HAP-1 (cell line): Measurements from ENCODE around the gene ACVR1.

Experiments used
- DNase-seq, 2 experiments: peaks; one replicate each; pipeline ENCODE4 v3.0.0-alpha.2; 2016 to 2020; ENCODE audit warnings: low spot score in 2 of 2
- H3K27me3 ChIP-seq: fragments of 250-450 bp; sonication (Bioruptor Pico); 2 replicates; pipeline ENCODE4 v1.5.1; 2020; ENCODE audit warnings: low read depth, mild to moderate bottlenecking, moderate library complexity
- H3K36me3 ChIP-seq: fragments of 250-450 bp; sonication (Bioruptor Pico); replicated peaks from 2 replicates; pipeline ENCODE4 v1.5.1; 2020; ENCODE audit warnings: mild to moderate bottlenecking
- H3K4me1 ChIP-seq: fragments of 250-450 bp; sonication (Bioruptor Pico); 2 replicates; pipeline ENCODE4 v1.5.1; 2020; ENCODE audit warnings: mild to moderate bottlenecking
- H3K4me3 ChIP-seq: fragments of 250-450 bp; sonication (Bioruptor Pico); 2 replicates; pipeline ENCODE4 v1.5.1; 2020; ENCODE audit warnings: mild to moderate bottlenecking, moderate library complexity
- H3K9me3 ChIP-seq: fragments of 250-450 bp; sonication (Bioruptor Pico); 2 replicates; pipeline ENCODE4 v1.5.1; 2020; ENCODE audit warnings: mild to moderate bottlenecking, moderate library complexity
- in situ Hi-C: fragments of 300-500 bp; cut with MboI; formaldehyde crosslinking; loops from 3 replicates; pipeline ENCODE4 v1.14.3; 2020; ENCODE audit warnings: low sequenced_read_pairs, inconsistent platforms, mixed read lengths

Gene ACVR1

DNA sequence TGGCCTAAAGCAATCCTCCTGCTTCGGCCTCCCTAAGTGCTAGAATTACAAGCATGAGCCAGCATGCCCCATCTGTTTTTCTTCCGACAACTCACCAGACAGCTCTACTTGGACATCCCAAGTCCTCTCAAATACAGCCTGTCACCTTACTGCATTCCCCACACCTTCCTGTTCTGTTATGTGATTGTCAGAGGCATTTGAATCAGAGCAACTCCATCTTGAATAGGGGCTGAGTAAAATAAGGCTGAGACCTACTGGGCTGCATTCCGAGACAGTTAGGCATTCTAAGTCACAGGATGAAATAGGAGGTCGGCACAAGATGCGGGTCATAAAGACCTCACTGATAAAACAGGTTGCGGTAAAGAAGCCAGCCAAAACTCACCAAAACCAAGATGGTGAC, 17.3 kb downstream of the ACVR1 start:
- H3K4me1 ChIP-seq: no peaks in the 10 kb centered on the region
- H3K36me3 ChIP-seq: no peaks in the 10 kb centered on the region
- no peak overlapping the region for H3K4me3 ChIP-seq
- no peaks in the 10 kb centered on the region for H3K9me3 ChIP-seq
- H3K27me3 ChIP-seq: no peaks in the 10 kb centered on the region
- in situ Hi-C loops: no loop called here
- DNase-seq: no peak

GRCh38 chr2:157857881-157858280, 18.2 kb downstream of the ACVR1 start:
- no peak for DNase-seq
- no peaks in the 10 kb centered on the region for H3K27me3 ChIP-seq
- no peak overlapping the region for H3K4me3 ChIP-seq
- no peaks in the 10 kb centered on the region for H3K36me3 ChIP-seq
- no peaks in the 10 kb centered on the region for H3K4me1 ChIP-seq
- H3K9me3 ChIP-seq: no peaks in the 10 kb centered on the region
- in situ Hi-C loops: no loop called here

- Histone ChIP-seq H3K4me3 (no peak overlapping the region), H3K36me3 (no peaks in the 10 kb centered on the region), H3K4me1 (no peaks in the 10 kb centered on the region), H3K9me3 (no peaks in the 10 kb centered on the region), H3K27me3 (no peaks in the 10 kb centered on the region)
- in situ Hi-C loops: no loop called here
- DNase-seq: no peak
These were observed 20.0 kb downstream of the ACVR1 start for GRCh38 chr2:157856187-157856515.

- in situ Hi-C loops: no loop called here
- no peaks in the 10 kb centered on the region for H3K27me3 ChIP-seq
These were observed 22.3 kb downstream of the ACVR1 start for GRCh38 chr2:157853820-157854219.

DNA sequence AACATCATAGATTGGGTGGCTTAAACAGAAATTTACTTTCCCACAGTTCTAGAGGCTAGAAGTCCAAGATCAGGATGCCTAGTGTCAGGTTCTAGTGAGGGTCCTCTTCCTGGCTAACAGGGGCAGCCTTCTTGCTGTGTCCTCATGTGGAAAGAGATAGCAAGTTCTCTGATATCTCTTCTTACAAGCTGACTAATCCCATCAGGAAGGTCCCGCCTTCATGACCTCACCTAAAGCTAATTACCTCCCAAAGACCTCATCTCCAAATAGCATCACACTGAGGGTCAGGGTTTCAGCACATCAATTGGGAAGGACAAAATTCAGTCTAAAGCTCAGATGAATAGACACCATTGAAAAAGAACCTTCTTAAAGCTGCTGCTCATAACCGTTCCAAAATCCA, 22.9 kb downstream of the ACVR1 start:
- in situ Hi-C loops: no loop called here
- no peak overlapping the region for H3K4me3 ChIP-seq
- H3K4me1 ChIP-seq: no peaks in the 10 kb centered on the region
- DNase-seq: no peak
- H3K27me3 ChIP-seq: no peaks in the 10 kb centered on the region
- H3K9me3 ChIP-seq: no peaks in the 10 kb centered on the region
- no peaks in the 10 kb centered on the region for H3K36me3 ChIP-seq

More at GRCh38 chr2:157853820-157854219, 22.3 kb downstream of the ACVR1 start:
- H3K9me3 ChIP-seq: no peaks in the 10 kb centered on the region
- DNase-seq: no peak
- no peak overlapping the region for H3K4me3 ChIP-seq
- H3K4me1 ChIP-seq: no peaks in the 10 kb centered on the region
- H3K36me3 ChIP-seq: no peaks in the 10 kb centered on the region

- H3K4me1 ChIP-seq: no peaks in the 10 kb centered on the region
- H3K27me3 ChIP-seq: no peaks in the 10 kb centered on the region
- in situ Hi-C loops: no loop called here
- no peak overlapping the region for H3K4me3 ChIP-seq
- no peaks in the 10 kb centered on the region for H3K36me3 ChIP-seq
- no peak for DNase-seq
- H3K9me3 ChIP-seq: no peaks in the 10 kb centered on the region
These were observed 26.5 kb downstream of the ACVR1 start for GRCh38 chr2:157849591-157849990.

DNA sequence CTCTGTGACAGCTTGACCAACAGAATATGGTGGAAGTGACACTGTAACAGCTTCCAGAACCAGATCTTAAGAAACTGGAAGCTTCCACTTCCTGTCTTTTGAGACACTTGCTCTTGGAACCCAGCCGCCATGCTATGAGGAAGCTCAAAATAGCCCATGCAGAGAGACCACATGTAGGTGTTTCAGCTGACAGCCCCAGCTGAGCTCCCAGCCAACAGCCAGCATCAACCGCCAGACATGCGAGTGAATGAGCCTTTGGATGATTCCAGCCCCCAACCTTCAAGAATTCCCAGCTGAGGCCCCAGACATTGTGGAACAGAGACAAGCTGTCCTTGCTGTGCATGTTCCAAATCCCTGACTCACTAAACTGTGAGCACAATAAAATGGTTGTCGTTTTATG, 27.9 kb downstream of the ACVR1 start:
- Histone ChIP-seq H3K36me3 (no peaks in the 10 kb centered on the region), H3K4me1 (no peaks in the 10 kb centered on the region), H3K27me3 (no peaks in the 10 kb centered on the region), H3K9me3 (no peaks in the 10 kb centered on the region), H3K4me3 (no peak overlapping the region)
- no peak for DNase-seq
- in situ Hi-C loops: no loop called here

GRCh38 chr2:157845081-157845480, 31.0 kb downstream of the ACVR1 start:
- Histone ChIP-seq H3K36me3 (no peaks in the 10 kb centered on the region), H3K4me3 (no peak overlapping the region), H3K27me3 (no peaks in the 10 kb centered on the region), H3K9me3 (no peaks in the 10 kb centered on the region), H3K4me1 (no peaks in the 10 kb centered on the region)
- no peak for DNase-seq
- in situ Hi-C loops: no loop called here

DNA sequence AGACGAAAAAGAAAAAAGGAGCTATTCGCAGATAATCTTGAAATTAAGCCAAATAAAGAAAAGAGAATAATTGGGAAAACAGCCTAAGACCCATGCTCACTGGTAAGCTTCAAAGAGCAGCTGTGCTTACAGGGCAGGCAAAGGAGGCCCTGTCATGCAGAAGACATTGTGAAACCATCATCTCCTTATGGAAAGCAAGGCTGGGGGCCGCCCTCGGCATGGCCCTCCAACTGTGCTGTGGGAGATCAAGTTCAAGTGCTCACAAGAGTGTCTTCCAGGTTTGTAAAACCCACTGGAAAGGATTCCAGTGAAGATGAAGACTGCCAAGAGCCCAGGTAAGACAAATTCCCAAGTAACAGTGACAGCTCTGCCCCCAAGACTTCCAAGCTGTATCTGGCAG, 32.2 kb downstream of the ACVR1 start:
- Histone ChIP-seq H3K4me3 (no peak overlapping the region), H3K4me1 (peaks cover 7% of the 10 kb centered on the region), H3K36me3 (no peaks in the 10 kb centered on the region), H3K27me3 (no peaks in the 10 kb centered on the region), H3K9me3 (no peaks in the 10 kb centered on the region)
- no peak for DNase-seq
- in situ Hi-C loops: no loop called here

DNA sequence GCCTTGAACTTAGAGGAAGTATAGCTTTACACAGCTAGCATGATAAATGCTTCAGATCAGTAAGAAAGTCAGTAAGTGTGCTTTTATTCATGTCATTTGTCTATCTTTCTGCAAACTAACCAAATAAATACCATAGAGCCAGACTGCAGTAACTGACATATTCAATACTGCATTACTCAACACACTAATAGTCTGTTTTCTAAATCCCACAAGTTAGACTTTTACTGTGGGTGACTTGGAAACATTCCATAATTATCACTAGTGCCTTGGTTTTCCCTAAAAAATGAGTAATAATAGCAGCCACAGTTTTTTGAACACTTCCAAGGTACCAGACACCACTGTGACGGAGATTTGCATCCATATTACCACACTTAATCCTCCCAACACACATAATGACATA, 33.0 kb downstream of the ACVR1 start:
- Histone ChIP-seq H3K9me3 (no peaks in the 10 kb centered on the region), H3K27me3 (no peaks in the 10 kb centered on the region), H3K36me3 (no peaks in the 10 kb centered on the region), H3K4me1 (peaks cover 10% of the 10 kb centered on the region), H3K4me3 (no peak overlapping the region)
- in situ Hi-C loops: no loop called here
- no peak for DNase-seq

GRCh38 chr2:157842106-157842879, 33.8 kb downstream of the ACVR1 start:
- Histone ChIP-seq H3K4me3 (no peak overlapping the region), H3K9me3 (no peaks in the 10 kb centered on the region), H3K4me1 (peaks cover 10% of the 10 kb centered on the region), H3K36me3 (no peaks in the 10 kb centered on the region), H3K27me3 (no peaks in the 10 kb centered on the region)
- DNase-seq: no peak
- in situ Hi-C loops: no loop called here

DNA sequence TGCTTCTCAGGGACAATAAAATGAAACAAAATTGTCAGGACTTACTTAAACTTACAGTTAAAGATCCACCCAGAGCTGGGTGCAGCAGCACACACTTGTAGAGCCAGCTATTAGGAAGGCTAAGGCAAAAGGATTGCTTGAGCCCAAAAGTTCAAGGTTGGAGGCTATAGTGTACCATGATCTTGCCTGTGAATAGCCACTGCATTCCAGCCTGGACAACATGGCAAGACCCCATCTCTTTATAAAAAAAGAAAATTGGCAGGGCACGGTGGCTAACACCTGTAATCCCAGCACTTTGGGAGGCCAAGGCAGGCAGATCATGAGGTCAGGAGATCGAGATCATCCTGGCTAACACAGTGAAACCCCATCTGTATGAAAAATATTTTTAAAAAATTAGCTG, 34.6 kb downstream of the ACVR1 start:
- in situ Hi-C loops: no loop called here
- peaks cover 10% of the 10 kb centered on the region for H3K4me1 ChIP-seq

GRCh38 chr2:157840568-157841156, 35.5 kb downstream of the ACVR1 start:
- Histone ChIP-seq H3K9me3 (no peaks in the 10 kb centered on the region), H3K27me3 (no peaks in the 10 kb centered on the region), H3K4me3 (no peak overlapping the region), H3K4me1 (peaks cover 10% of the 10 kb centered on the region), H3K36me3 (no peaks in the 10 kb centered on the region)
- no peak for DNase-seq
- in situ Hi-C loops: no loop called here

More for the DNA sequence above, 34.6 kb downstream of the ACVR1 start:
- DNase-seq: no peak
- H3K4me3 ChIP-seq: no peak overlapping the region
- no peaks in the 10 kb centered on the region for H3K36me3 ChIP-seq
- H3K9me3 ChIP-seq: no peaks in the 10 kb centered on the region
- no peaks in the 10 kb centered on the region for H3K27me3 ChIP-seq

DNA sequence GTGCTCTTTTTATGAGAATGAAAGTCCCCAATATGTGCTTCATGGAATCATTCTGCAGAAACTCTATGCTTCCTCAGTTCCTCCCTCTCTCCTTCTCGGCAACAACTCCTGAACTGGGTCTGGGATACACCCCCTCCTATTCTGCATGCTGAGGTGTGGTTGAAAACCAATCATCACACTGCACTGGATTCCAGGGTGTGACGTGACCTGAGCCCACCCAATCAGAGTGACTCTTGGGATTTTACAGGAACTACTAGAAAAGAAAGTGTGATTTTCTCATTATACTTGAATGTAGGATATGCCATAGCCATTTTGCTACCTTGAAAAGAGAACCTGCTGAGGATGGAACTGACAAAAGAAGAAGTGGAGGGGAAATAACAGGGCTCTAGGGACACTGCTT, 36.3 kb downstream of the ACVR1 start:
- no peak for DNase-seq
- Histone ChIP-seq H3K27me3 (no peaks in the 10 kb centered on the region), H3K9me3 (no peaks in the 10 kb centered on the region), H3K4me1 (peaks cover 10% of the 10 kb centered on the region), H3K4me3 (no peak overlapping the region), H3K36me3 (no peaks in the 10 kb centered on the region)
- in situ Hi-C loops: no loop called here
